ENCODE results near the gene DUSP6.
A peak's percentile ranks its signal among the peaks of the same experiment; 100 is the strongest.
"Not testable (repeated sequence)": the region's sequence is repeated elsewhere in the genome, so short reads cannot be mapped to it uniquely, and the experiment has no call there.

DUSP6 gene

DNA sequence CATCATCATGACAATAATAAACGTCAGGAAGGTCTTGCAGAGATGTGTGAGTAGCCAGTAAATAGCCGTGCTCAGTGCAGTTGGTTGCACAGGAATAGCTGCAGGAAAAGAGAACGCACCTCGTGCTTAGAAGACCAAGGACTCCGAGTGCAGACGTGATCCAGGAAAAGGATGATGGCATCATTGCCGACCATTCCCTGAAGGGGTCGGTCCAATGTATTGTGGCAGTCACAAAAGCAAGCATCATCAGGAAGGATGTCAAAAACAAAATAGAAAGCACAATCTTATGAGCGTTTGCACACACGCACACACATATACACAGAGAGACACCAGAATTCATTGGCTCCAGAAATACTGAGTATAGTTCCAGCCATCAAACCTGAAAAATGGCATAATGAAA is 12.8 kb downstream of the DUSP6 start:
- TF ChIP-seq, protein P1, sequence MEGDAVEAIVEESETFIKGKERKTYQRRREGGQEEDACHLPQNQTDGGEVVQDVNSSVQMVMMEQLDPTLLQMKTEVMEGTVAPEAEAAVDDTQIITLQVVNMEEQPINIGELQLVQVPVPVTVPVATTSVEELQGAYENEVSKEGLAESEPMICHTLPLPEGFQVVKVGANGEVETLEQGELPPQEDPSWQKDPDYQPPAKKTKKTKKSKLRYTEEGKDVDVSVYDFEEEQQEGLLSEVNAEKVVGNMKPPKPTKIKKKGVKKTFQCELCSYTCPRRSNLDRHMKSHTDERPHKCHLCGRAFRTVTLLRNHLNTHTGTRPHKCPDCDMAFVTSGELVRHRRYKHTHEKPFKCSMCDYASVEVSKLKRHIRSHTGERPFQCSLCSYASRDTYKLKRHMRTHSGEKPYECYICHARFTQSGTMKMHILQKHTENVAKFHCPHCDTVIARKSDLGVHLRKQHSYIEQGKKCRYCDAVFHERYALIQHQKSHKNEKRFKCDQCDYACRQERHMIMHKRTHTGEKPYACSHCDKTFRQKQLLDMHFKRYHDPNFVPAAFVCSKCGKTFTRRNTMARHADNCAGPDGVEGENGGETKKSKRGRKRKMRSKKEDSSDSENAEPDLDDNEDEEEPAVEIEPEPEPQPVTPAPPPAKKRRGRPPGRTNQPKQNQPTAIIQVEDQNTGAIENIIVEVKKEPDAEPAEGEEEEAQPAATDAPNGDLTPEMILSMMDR (IDR thresholded peaks at IDR 0.05): no peak
- peak overlapping the region; percentile 29 for H3K27ac ChIP-seq
- H3K36me3 ChIP-seq (ENCODE audit: control insufficient read depth, insufficient read depth, low read length): no peaks in the 10 kb centered on the region
- H3K9ac ChIP-seq: no peak overlapping the region
- no peaks in the 10 kb centered on the region for H3K27me3 ChIP-seq (ENCODE audit: control insufficient read depth, insufficient read depth, low read length)
- H3K4me1 ChIP-seq: peaks cover 15% of the 10 kb centered on the region
- H2AFZ ChIP-seq: no peak overlapping the region
- H3K4me3 ChIP-seq (ENCODE audit: low read depth, low read length): no peak overlapping the region
- no peaks in the 10 kb centered on the region for H3K9me3 ChIP-seq (ENCODE audit: control insufficient read depth, low read length)
- no peak overlapping the region for H3K4me2 ChIP-seq (ENCODE audit: low read length)
- peaks cover 1% of the 10 kb centered on the region for H3K79me2 ChIP-seq

DNA sequence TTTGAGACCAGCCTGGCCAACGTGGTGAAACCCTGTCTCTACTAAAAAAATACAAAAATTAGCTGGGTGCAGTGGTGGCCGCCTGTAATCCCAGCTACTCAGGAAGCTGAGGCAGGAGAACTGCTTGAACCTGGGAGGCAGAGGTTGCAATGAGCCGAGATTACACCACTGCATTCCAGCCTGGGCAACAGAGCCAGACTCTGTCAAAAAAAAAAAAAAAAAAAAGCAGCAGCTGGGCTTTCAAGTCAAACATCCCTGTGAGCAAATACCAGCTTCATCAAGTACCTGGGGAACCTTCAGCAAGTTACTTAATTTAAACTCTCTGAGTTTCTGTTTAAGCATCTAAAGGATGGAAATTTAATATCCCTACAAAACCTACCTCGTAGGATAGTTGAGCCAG is 15.2 kb downstream of the DUSP6 start:
- not testable (repeated sequence) for H2AFZ ChIP-seq; H3K4me1 ChIP-seq; H3K9me3 ChIP-seq (ENCODE audit: control insufficient read depth, low read length); H3K27me3 ChIP-seq (ENCODE audit: control insufficient read depth, insufficient read depth, low read length); H3K79me2 ChIP-seq; H3K4me2 ChIP-seq (ENCODE audit: low read length); H3K4me3 ChIP-seq (ENCODE audit: low read depth, low read length); H3K9ac ChIP-seq; H3K27ac ChIP-seq; H3K36me3 ChIP-seq (ENCODE audit: control insufficient read depth, insufficient read depth, low read length)

DNA sequence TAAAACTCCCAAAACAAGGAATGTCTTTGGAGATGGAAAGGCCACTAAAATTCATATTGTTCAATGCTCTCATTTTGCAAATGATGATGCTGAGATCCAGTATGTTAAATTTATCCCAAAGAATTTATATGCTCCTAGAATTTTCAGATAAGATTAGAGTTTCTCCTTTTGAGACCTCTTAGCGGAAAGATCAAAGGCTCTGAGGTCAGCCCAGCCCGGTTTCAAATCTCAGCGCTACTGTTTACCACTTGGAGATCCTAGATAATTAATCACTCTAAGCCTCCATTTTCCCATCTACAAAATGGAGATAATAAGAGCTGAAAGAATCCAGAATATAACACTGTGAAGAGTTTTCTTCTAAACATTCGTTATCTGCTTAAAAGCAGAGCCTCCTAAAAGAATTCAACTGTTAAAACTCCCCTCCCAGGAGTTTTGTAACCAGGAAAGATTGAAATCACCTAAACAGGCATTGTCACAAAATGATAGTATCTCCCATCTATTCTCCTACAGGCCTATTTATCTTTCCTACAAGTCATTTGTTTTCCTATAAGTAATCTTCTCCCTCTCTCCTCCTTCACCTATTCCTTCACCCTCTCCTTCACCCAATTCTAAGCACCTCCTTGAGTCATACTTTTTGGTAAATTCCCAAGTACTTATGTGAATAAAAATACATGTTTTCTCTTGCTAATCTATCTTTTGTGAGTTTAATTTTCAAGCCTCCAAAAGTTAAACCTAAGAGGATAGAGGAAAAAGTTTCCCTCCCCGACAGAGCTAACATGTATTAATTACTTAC is 16.7 kb downstream of the DUSP6 start:
- H3K4me1 ChIP-seq: peaks cover 3% of the 10 kb centered on the region
- TF ChIP-seq, protein P1 (IDR thresholded peaks at IDR 0.05): no peak
- H3K27me3 ChIP-seq (ENCODE audit: control insufficient read depth, insufficient read depth, low read length): no peaks in the 10 kb centered on the region
- H3K36me3 ChIP-seq (ENCODE audit: control insufficient read depth, insufficient read depth, low read length): no peaks in the 10 kb centered on the region
- no peak overlapping the region for H3K27ac ChIP-seq
- H3K4me3 ChIP-seq (ENCODE audit: low read depth, low read length): no peak overlapping the region
- peak overlapping the region; percentile 36 for H2AFZ ChIP-seq
- H3K9me3 ChIP-seq (ENCODE audit: control insufficient read depth, low read length): no peaks in the 10 kb centered on the region
- H3K9ac ChIP-seq: no peak overlapping the region
- no peak overlapping the region for H3K4me2 ChIP-seq (ENCODE audit: low read length)
- no peaks in the 10 kb centered on the region for H3K79me2 ChIP-seq

DNA sequence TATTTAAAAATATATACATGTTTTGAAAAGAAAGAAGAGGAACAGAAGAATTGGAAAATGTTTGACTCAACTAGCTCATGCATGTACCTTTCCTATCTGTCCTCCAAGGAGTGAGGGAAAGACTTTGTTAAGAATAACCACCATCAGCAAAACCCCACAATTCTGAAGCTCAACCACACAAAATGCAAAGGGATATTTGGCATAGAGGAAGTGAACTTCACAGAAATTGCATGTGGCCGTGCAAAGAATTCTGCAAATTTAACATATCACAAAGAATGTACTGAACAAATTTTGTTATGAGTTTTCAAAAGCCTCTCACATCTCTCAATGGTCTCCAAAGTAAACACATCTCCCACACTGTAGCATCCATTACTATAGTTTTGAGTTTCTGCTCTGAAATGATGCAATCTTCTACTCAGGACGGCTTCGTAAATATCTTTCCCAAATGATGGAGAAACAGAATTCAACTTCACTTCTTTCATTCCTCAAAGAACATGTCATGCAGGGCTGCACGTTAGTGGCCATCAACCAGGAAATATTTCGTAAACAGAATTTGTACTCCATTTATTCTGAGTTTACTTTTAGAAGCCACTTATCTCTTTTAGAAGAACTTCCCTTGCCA is 17.6 kb downstream of the DUSP6 start:
- H3K9me3 ChIP-seq (ENCODE audit: control insufficient read depth, low read length): no peaks in the 10 kb centered on the region
- no peak overlapping the region for H3K4me3 ChIP-seq (ENCODE audit: low read depth, low read length)
- H3K4me2 ChIP-seq (ENCODE audit: low read length): no peak overlapping the region
- H3K79me2 ChIP-seq: no peaks in the 10 kb centered on the region
- no peaks in the 10 kb centered on the region for H3K36me3 ChIP-seq (ENCODE audit: control insufficient read depth, insufficient read depth, low read length)
- no peaks in the 10 kb centered on the region for H3K4me1 ChIP-seq
- H3K27me3 ChIP-seq (ENCODE audit: control insufficient read depth, insufficient read depth, low read length): no peaks in the 10 kb centered on the region
- no peak overlapping the region for H3K9ac ChIP-seq
- no peak overlapping the region for H3K27ac ChIP-seq
- peak overlapping the region; percentile 17 for H2AFZ ChIP-seq
- TF ChIP-seq, protein P1 (IDR thresholded peaks at IDR 0.05): no peak

DNA sequence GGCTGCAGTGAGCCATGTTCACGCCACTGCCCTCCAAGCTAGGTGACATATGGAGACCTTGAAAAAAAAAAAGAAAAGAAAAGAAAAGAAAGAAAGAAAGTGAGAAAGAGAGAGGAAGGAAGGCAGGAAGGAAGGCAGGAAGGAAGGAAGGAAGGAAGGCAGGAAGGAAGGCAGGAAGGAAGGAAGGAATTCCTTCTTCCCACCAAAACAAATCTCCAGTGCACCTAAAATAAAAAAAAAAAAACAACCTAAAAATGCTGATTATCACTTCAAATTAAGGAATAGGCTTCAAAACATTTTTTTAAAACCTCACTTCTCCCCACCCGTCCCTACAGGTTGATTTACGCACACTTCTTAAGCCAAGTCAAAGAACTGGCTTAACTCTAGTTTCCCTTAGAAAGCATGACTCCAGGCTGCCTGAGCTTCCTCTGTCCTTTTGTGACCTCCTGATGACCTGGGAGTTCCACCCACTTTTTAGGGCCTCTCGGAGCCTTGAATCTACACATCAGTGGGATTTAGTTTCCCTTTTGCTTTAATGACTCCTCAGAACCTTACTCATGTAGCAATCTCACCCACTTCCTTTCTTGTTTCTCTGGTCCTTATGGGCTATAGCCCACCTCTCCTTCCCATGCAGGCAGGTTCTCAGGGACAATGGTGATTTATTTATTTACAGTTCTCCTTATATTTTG is 18.6 kb downstream of the DUSP6 start:
- Histone ChIP-seq H3K4me2 (ENCODE audit: low read length) (no peak overlapping the region), H3K36me3 (ENCODE audit: control insufficient read depth, insufficient read depth, low read length) (no peaks in the 10 kb centered on the region), H3K4me3 (ENCODE audit: low read depth, low read length) (no peak overlapping the region), H3K4me1 (no peaks in the 10 kb centered on the region), H3K9me3 (ENCODE audit: control insufficient read depth, low read length) (no peaks in the 10 kb centered on the region), H3K9ac (no peak overlapping the region), H2AFZ (no peak overlapping the region), H3K27me3 (ENCODE audit: control insufficient read depth, insufficient read depth, low read length) (no peaks in the 10 kb centered on the region), H3K79me2 (no peaks in the 10 kb centered on the region), H3K27ac (no peak overlapping the region)
- TF ChIP-seq, protein P1 (IDR thresholded peaks at IDR 0.05): no peak

All from parathyroid adenoma (tissue), 2 donors.